SK-N-SH (cell line): ENCODE data around the gene PDK2.

ENCODE experiments used
- NFIC ChIP-seq: IDR thresholded peaks from 2 replicates; pipeline ENCODE4 v1.4.0; 2012; ENCODE audit warnings: borderline replicate concordance
- RAD21 ChIP-seq: IDR thresholded peaks from 2 replicates; pipeline ENCODE4 v1.6.1; 2012; ENCODE audit warnings: mild to moderate bottlenecking, low read length
- USF1 ChIP-seq: IDR thresholded peaks from 2 replicates; pipeline ENCODE4 v1.4.0; 2012; ENCODE audit warnings: low read depth, borderline replicate concordance
- TF ChIP-seq, protein P1 (sequence below): fragments of 200-600 bp; sonication (generic); IDR thresholded peaks from 2 replicates; pipeline ENCODE4 v1.6.1; 2017; ENCODE audit warnings: antibody characterized with exemption, mild to moderate bottlenecking, moderate library complexity
- TF ChIP-seq, protein P2 (sequence below): IDR thresholded peaks from 2 replicates; pipeline ENCODE4 v1.4.0; 2012; ENCODE audit warnings: low read depth, borderline replicate concordance
- TF ChIP-seq, protein P3 (sequence below): IDR thresholded peaks from 2 replicates; pipeline ENCODE4 v1.4.0; 2012; ENCODE audit warnings: low read depth

- TF ChIP-seq RAD21 (no peak), USF1 (no peak), NFIC (no peak)
- TF ChIP-seq, protein P1, sequence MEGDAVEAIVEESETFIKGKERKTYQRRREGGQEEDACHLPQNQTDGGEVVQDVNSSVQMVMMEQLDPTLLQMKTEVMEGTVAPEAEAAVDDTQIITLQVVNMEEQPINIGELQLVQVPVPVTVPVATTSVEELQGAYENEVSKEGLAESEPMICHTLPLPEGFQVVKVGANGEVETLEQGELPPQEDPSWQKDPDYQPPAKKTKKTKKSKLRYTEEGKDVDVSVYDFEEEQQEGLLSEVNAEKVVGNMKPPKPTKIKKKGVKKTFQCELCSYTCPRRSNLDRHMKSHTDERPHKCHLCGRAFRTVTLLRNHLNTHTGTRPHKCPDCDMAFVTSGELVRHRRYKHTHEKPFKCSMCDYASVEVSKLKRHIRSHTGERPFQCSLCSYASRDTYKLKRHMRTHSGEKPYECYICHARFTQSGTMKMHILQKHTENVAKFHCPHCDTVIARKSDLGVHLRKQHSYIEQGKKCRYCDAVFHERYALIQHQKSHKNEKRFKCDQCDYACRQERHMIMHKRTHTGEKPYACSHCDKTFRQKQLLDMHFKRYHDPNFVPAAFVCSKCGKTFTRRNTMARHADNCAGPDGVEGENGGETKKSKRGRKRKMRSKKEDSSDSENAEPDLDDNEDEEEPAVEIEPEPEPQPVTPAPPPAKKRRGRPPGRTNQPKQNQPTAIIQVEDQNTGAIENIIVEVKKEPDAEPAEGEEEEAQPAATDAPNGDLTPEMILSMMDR, result no peak
- TF ChIP-seq, protein P2, sequence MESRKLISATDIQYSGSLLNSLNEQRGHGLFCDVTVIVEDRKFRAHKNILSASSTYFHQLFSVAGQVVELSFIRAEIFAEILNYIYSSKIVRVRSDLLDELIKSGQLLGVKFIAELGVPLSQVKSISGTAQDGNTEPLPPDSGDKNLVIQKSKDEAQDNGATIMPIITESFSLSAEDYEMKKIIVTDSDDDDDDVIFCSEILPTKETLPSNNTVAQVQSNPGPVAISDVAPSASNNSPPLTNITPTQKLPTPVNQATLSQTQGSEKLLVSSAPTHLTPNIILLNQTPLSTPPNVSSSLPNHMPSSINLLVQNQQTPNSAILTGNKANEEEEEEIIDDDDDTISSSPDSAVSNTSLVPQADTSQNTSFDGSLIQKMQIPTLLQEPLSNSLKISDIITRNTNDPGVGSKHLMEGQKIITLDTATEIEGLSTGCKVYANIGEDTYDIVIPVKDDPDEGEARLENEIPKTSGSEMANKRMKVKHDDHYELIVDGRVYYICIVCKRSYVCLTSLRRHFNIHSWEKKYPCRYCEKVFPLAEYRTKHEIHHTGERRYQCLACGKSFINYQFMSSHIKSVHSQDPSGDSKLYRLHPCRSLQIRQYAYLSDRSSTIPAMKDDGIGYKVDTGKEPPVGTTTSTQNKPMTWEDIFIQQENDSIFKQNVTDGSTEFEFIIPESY, result no peak
- TF ChIP-seq, protein P3, sequence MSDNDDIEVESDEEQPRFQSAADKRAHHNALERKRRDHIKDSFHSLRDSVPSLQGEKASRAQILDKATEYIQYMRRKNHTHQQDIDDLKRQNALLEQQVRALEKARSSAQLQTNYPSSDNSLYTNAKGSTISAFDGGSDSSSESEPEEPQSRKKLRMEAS, result no peak
Measured at GRCh38 chr17:50101346-50102163, 6.4 kb downstream of the PDK2 start.
